ENCODE measurements around the gene FOXO6.

- TF ChIP-seq BACH2 (CRISPR knock-in tag; IDR thresholded peaks at IDR 0.05; ENCODE audit: borderline replicate concordance): no peak
- no peak for TF ChIP-seq CREB5 (CRISPR knock-in tag; IDR thresholded peaks at IDR 0.05; ENCODE audit: low read depth)
- TF ChIP-seq POU6F1 (CRISPR knock-in tag; IDR thresholded peaks at IDR 0.05; ENCODE audit: borderline replicate concordance, low read depth): no peak
- TF ChIP-seq PPARA (CRISPR knock-in tag; IDR thresholded peaks at IDR 0.05; ENCODE audit: borderline replicate concordance): no peak
- TF ChIP-seq ARNTL (CRISPR knock-in tag; IDR thresholded peaks at IDR 0.05; ENCODE audit: borderline replicate concordance, low read depth): no peak
- no peak for TF ChIP-seq ZC3H10 (CRISPR knock-in tag; IDR thresholded peaks at IDR 0.05)
- no peak for TF ChIP-seq ZNF8 (CRISPR knock-in tag; IDR thresholded peaks at IDR 0.05)
- TF ChIP-seq ZNF565 (CRISPR knock-in tag; conservative IDR thresholded peaks at IDR 0.05; ENCODE audit: low read depth): no peak
- TF ChIP-seq TOX (CRISPR knock-in tag; IDR thresholded peaks at IDR 0.05; ENCODE audit: borderline replicate concordance): no peak
- no peak for TF ChIP-seq PATZ1 (CRISPR knock-in tag; IDR thresholded peaks at IDR 0.05; ENCODE audit: borderline replicate concordance)
- no peak for TF ChIP-seq RARB (CRISPR knock-in tag; IDR thresholded peaks at IDR 0.05)
- TF ChIP-seq SNAI2 (CRISPR knock-in tag; IDR thresholded peaks at IDR 0.05): no peak
- no peak for TF ChIP-seq OSR1 (CRISPR knock-in tag; IDR thresholded peaks at IDR 0.05)
- no peak for TF ChIP-seq GLIS3 (CRISPR knock-in tag; IDR thresholded peaks at IDR 0.05)
Measured at GRCh38 chr1:41348394-41348793, 12.8 kb upstream of the FOXO6 start.
